SK-N-SH treated with all-trans-retinoic acid at 6 μM for 48 hours (cell line): Measurements from ENCODE around the gene IL1RN.

Experiments
- ATAC-seq: fragments of 200-7000 bp; cut with Tn5 transposase; 3 replicates; pipeline ENCODE4 v1.9.1; 2020; ENCODE audit warnings: mild to moderate bottlenecking, moderate library complexity
- ARNTL ChIP-seq: fragments of 450-650 bp; formaldehyde crosslinking; IDR thresholded peaks from 2 replicates; pipeline ENCODE4 v1.5.0; 2020; ENCODE audit warnings: low read depth, mild to moderate bottlenecking, moderate library complexity, borderline replicate concordance
- BACH2 ChIP-seq: fragments of 250-450 bp; sonication (Bioruptor Pico); IDR thresholded peaks from 2 replicates; pipeline ENCODE4 v1.9.0; 2021; ENCODE audit warnings: mild to moderate bottlenecking, borderline replicate concordance
- CREB5 ChIP-seq: fragments of 250-450 bp; sonication (Bioruptor Pico); IDR thresholded peaks from 2 replicates; pipeline ENCODE4 v1.5.1; 2020; ENCODE audit warnings: low read depth, mild to moderate bottlenecking, moderate library complexity
- CSDC2 ChIP-seq: fragments of 250-450 bp; sonication (Bioruptor Pico); IDR thresholded peaks from 2 replicates; pipeline ENCODE4 v1.5.0; 2020; ENCODE audit warnings: mild to moderate bottlenecking, moderate library complexity
- CSRNP3 ChIP-seq: fragments of 250-450 bp; sonication (Bioruptor Pico); IDR thresholded peaks from 2 replicates; pipeline ENCODE4 v1.5.1; 2021; ENCODE audit warnings: mild to moderate bottlenecking, moderate library complexity
- ESRRG ChIP-seq: fragments of 250-450 bp; sonication (Bioruptor Pico); IDR thresholded peaks from 2 replicates; pipeline ENCODE4 v1.6.1; 2021; ENCODE audit warnings: mild to moderate bottlenecking
- GLIS3 ChIP-seq: fragments of 250-450 bp; sonication (Bioruptor Pico); IDR thresholded peaks from 2 replicates; pipeline ENCODE4 v1.5.0; 2020; ENCODE audit warnings: mild to moderate bottlenecking, moderate library complexity
- ISL1 ChIP-seq: fragments of 250-450 bp; sonication (Bioruptor Pico); IDR thresholded peaks from 2 replicates; pipeline ENCODE4 v2.1.2; 2022; ENCODE audit warnings: mild to moderate bottlenecking, moderate library complexity
- PPARA ChIP-seq: fragments of 250-450 bp; sonication (Bioruptor Pico); IDR thresholded peaks from 2 replicates; pipeline ENCODE4 v1.5.0; 2020; ENCODE audit warnings: mild to moderate bottlenecking, borderline replicate concordance
- RARB ChIP-seq: fragments of 250-450 bp; sonication (Bioruptor Pico); IDR thresholded peaks from 2 replicates; pipeline ENCODE4 v1.8.0; 2021; ENCODE audit warnings: mild to moderate bottlenecking, moderate library complexity
- SNAI2 ChIP-seq: fragments of 250-450 bp; sonication (Bioruptor Pico); IDR thresholded peaks from 2 replicates; pipeline ENCODE4 v1.5.0; 2020; ENCODE audit warnings: mild to moderate bottlenecking, moderate library complexity
- TCF4 ChIP-seq: fragments of 250-450 bp; sonication (Bioruptor Pico); IDR thresholded peaks from 2 replicates; pipeline ENCODE4 v1.8.0; 2021; ENCODE audit warnings: mild to moderate bottlenecking, moderate library complexity, borderline replicate concordance
- TOX ChIP-seq: fragments of 250-450 bp; sonication (Bioruptor Pico); IDR thresholded peaks from 2 replicates; pipeline ENCODE4 v1.8.0; 2021; ENCODE audit warnings: mild to moderate bottlenecking, moderate library complexity, borderline replicate concordance
- ZC3H10 ChIP-seq: fragments of 250-450 bp; sonication (Bioruptor Pico); IDR thresholded peaks from 2 replicates; pipeline ENCODE4 v1.5.1; 2021; ENCODE audit warnings: mild to moderate bottlenecking, moderate library complexity
- ZFP3 ChIP-seq: fragments of 250-450 bp; sonication (Bioruptor Pico); IDR thresholded peaks from 2 replicates; pipeline ENCODE4 v1.5.0; 2020; ENCODE audit warnings: mild to moderate bottlenecking, moderate library complexity
- ZFP30 ChIP-seq: fragments of 450-650 bp; formaldehyde crosslinking; IDR thresholded peaks from 2 replicates; pipeline ENCODE4 v1.5.0; 2022; ENCODE audit warnings: mild to moderate bottlenecking, moderate library complexity
- ZNF565 ChIP-seq: fragments of 450-650 bp; formaldehyde crosslinking; conservative IDR thresholded peaks from 2 replicates; pipeline ENCODE4 v1.5.0; 2020; ENCODE audit warnings: low read depth, mild to moderate bottlenecking, moderate library complexity
- ZNF70 ChIP-seq: fragments of 450-650 bp; formaldehyde crosslinking; IDR thresholded peaks from 2 replicates; pipeline ENCODE4 v1.5.0; 2020; ENCODE audit warnings: mild to moderate bottlenecking, moderate library complexity
- ZNF8 ChIP-seq: fragments of 450-650 bp; formaldehyde crosslinking; IDR thresholded peaks from 2 replicates; pipeline ENCODE4 v1.5.0; 2020; ENCODE audit warnings: mild to moderate bottlenecking, moderate library complexity
- TF ChIP-seq, protein P1 (sequence below): fragments of 250-450 bp; sonication (Bioruptor Pico); IDR thresholded peaks from 2 replicates; pipeline ENCODE4 v1.5.0; 2020; ENCODE audit warnings: mild to moderate bottlenecking, moderate library complexity
- TF ChIP-seq, protein P2 (sequence below): fragments of 250-450 bp; sonication (Bioruptor Pico); IDR thresholded peaks from 2 replicates; pipeline ENCODE4 v1.8.0; 2020; ENCODE audit warnings: mild to moderate bottlenecking, moderate library complexity, borderline replicate concordance
- TF ChIP-seq, protein P3 (sequence below): fragments of 250-450 bp; sonication (Bioruptor Pico); IDR thresholded peaks from 2 replicates; pipeline ENCODE4 v1.8.0; 2021; ENCODE audit warnings: low read depth, mild to moderate bottlenecking, moderate library complexity, borderline replicate concordance

The IL1RN gene

DNA sequence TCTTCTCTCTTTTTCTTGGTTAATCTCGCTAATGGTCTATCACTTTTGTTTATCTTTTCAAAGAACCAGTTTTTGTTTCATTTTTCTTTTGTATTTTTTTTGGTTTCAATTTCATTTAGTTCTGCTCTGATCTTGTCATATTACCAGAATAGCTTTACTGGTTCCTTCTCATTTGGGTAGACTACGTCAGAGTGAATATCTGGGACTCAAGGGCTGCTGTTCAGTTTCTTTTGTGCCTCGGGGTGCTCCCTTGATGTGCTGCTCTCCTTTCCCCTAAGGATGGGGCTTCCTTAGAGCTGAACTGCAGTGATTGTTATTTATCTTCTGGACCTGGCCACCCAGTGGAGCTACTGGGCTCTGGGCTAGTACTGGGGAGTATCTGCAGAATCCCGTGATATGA is 29.4 kb upstream of the IL1RN start:
- TF ChIP-seq ESRRG (CRISPR knock-in tag) (no peak), CSRNP3 (no peak), ZNF8 (no peak), PPARA (no peak), TOX (CRISPR knock-in tag) (no peak), ZFP30 (CRISPR knock-in tag) (no peak), BACH2 (CRISPR knock-in tag) (no peak), ISL1 (CRISPR knock-in tag) (no peak)
- TF ChIP-seq, protein P1, sequence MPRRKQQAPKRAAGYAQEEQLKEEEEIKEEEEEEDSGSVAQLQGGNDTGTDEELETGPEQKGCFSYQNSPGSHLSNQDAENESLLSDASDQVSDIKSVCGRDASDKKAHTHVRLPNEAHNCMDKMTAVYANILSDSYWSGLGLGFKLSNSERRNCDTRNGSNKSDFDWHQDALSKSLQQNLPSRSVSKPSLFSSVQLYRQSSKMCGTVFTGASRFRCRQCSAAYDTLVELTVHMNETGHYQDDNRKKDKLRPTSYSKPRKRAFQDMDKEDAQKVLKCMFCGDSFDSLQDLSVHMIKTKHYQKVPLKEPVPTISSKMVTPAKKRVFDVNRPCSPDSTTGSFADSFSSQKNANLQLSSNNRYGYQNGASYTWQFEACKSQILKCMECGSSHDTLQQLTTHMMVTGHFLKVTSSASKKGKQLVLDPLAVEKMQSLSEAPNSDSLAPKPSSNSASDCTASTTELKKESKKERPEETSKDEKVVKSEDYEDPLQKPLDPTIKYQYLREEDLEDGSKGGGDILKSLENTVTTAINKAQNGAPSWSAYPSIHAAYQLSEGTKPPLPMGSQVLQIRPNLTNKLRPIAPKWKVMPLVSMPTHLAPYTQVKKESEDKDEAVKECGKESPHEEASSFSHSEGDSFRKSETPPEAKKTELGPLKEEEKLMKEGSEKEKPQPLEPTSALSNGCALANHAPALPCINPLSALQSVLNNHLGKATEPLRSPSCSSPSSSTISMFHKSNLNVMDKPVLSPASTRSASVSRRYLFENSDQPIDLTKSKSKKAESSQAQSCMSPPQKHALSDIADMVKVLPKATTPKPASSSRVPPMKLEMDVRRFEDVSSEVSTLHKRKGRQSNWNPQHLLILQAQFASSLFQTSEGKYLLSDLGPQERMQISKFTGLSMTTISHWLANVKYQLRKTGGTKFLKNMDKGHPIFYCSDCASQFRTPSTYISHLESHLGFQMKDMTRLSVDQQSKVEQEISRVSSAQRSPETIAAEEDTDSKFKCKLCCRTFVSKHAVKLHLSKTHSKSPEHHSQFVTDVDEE (CRISPR knock-in tag): no peak
- ATAC-seq: no peak

DNA sequence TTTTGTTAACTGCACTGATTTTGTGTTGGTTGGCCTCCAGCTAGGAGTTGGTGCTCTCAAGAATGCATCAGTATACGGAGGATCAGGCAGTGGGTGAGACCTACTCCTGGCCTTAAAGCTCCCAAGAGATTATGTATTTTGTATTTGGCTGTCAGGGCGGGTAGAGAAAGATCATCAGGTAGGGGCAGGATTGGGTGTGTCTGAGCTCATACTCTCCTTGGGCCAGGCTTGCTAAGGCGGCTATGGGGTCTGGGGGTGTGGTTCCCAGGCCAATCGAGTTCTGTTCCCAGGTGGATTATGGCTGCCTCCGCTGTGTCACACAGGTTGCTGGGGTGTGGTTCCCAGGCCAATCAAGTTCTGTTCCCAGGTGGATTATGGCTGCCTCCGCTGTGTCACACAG is 28.9 kb upstream of the IL1RN start:
- ATAC-seq: no peak
- TF ChIP-seq ZC3H10 (no peak), ZFP3 (CRISPR knock-in tag) (no peak), SNAI2 (no peak), BACH2 (CRISPR knock-in tag) (no peak), CREB5 (CRISPR knock-in tag) (no peak), TOX (CRISPR knock-in tag) (no peak), RARB (CRISPR knock-in tag) (no peak), CSDC2 (no peak), CSRNP3 (no peak), ZFP30 (CRISPR knock-in tag) (no peak), ISL1 (CRISPR knock-in tag) (no peak), ARNTL (no peak), TCF4 (no peak), ZNF70 (CRISPR knock-in tag) (no peak), ZNF565 (CRISPR knock-in tag) (no peak), ESRRG (CRISPR knock-in tag) (no peak), GLIS3 (CRISPR knock-in tag) (no peak)
- TF ChIP-seq, protein P1 (CRISPR knock-in tag): no peak
- TF ChIP-seq, protein P2, sequence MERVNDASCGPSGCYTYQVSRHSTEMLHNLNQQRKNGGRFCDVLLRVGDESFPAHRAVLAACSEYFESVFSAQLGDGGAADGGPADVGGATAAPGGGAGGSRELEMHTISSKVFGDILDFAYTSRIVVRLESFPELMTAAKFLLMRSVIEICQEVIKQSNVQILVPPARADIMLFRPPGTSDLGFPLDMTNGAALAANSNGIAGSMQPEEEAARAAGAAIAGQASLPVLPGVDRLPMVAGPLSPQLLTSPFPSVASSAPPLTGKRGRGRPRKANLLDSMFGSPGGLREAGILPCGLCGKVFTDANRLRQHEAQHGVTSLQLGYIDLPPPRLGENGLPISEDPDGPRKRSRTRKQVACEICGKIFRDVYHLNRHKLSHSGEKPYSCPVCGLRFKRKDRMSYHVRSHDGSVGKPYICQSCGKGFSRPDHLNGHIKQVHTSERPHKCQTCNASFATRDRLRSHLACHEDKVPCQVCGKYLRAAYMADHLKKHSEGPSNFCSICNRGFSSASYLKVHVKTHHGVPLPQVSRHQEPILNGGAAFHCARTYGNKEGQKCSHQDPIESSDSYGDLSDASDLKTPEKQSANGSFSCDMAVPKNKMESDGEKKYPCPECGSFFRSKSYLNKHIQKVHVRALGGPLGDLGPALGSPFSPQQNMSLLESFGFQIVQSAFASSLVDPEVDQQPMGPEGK (CRISPR knock-in tag): no peak
- TF ChIP-seq, protein P3, sequence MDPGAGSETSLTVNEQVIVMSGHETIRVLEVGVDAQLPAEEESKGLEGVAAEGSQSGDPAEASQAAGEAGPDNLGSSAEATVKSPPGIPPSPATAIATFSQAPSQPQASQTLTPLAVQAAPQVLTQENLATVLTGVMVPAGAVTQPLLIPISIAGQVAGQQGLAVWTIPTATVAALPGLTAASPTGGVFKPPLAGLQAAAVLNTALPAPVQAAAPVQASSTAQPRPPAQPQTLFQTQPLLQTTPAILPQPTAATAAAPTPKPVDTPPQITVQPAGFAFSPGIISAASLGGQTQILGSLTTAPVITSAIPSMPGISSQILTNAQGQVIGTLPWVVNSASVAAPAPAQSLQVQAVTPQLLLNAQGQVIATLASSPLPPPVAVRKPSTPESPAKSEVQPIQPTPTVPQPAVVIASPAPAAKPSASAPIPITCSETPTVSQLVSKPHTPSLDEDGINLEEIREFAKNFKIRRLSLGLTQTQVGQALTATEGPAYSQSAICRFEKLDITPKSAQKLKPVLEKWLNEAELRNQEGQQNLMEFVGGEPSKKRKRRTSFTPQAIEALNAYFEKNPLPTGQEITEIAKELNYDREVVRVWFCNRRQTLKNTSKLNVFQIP (CRISPR knock-in tag): no peak
